Muscle layer of duodenum (tissue), 2 donors: Measurements from ENCODE around the gene ENOX2.

Experiments
- H3K27ac ChIP-seq: one replicate; pipeline ENCODE4 v1.7.0; 2013; ENCODE audit warnings: mild to moderate bottlenecking, low read length
- H3K27me3 ChIP-seq: one replicate; pipeline ENCODE4 v1.7.0; 2013; ENCODE audit warnings: low read depth, mild to moderate bottlenecking, control low read depth, low read length
- H3K36me3 ChIP-seq, 2 donors: one replicate each; pipeline ENCODE4 v1.7.0; 2013; ENCODE audit warnings: low read length in 2 of 2, control low read depth in 1 of 2, mild to moderate bottlenecking in 1 of 2; ENCODE audit not compliant: insufficient read depth in 2 of 2, control insufficient read depth in 1 of 2
- H3K4me1 ChIP-seq, 2 donors: one replicate each; pipeline ENCODE4 v1.7.0; 2013; ENCODE audit warnings: low read length in 2 of 2, mild to moderate bottlenecking in 2 of 2, control low read depth in 1 of 2, moderate library complexity in 1 of 2; ENCODE audit not compliant: insufficient read depth in 2 of 2, control insufficient read depth in 1 of 2
- H3K4me3 ChIP-seq, 2 donors: one replicate each; pipeline ENCODE4 v1.7.0; 2013; ENCODE audit warnings: low read length in 2 of 2, low read depth in 1 of 2, mild to moderate bottlenecking in 1 of 2
- H3K9me3 ChIP-seq, 2 donors: one replicate each; pipeline ENCODE4 v1.7.0; 2013; ENCODE audit warnings: low read length in 2 of 2, control low read depth in 1 of 2, mild to moderate bottlenecking in 1 of 2; ENCODE audit not compliant: control insufficient read depth in 1 of 2
- donor health status: healthy.

The ENOX2 gene

DNA sequence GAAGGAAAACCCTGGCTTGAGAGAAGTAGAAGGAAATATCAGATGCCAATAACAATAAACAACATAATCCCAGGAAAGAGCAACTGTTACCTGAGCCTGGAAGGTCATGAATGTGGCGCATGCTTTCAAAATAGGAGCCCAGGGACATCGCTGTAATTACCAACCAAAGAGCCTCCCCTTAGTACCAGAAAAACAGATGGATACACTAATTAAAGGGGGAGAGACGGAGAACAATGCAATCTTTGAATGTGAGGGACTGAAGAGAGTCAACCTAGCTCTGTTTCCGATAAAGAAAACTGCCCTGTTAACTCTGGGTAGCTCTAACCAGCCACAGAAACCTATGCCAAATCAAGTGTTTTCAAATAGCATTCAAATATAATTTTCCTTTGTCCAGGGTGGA, 161.4 kb downstream of the ENOX2 start:
- Histone ChIP-seq H3K27me3 (no peaks in the 10 kb centered on the region), H3K9me3 (no peaks in the 10 kb centered on the region), H3K4me3 (no peak overlapping the region), H3K4me1 (no peaks in the 10 kb centered on the region), H3K36me3 (no peaks in the 10 kb centered on the region), H3K27ac (no peak overlapping the region)

DNA sequence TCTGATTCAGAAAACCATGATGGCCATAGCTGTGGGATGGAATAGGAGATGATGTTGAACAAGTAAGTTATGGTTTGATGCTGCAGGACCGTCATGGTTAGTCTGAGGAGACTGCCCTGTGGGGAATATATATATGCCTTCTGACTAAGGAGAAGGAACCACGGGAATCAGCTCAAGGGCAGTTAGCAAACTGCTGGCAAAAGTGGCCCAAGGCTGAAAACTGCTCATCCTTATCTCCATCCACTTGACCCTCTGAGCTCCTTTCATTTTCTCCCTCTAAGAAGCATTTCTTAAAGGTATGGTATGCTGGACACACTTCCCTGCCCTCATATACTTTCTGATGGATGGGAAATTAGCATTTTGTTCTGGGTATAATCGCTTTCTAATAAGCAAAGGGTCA, 161.9 kb downstream of the ENOX2 start:
- Histone ChIP-seq H3K9me3 (no peaks in the 10 kb centered on the region), H3K27me3 (no peaks in the 10 kb centered on the region), H3K36me3 (no peaks in the 10 kb centered on the region), H3K4me3 (no peak overlapping the region), H3K27ac (no peak overlapping the region), H3K4me1 (no peaks in the 10 kb centered on the region)

DNA sequence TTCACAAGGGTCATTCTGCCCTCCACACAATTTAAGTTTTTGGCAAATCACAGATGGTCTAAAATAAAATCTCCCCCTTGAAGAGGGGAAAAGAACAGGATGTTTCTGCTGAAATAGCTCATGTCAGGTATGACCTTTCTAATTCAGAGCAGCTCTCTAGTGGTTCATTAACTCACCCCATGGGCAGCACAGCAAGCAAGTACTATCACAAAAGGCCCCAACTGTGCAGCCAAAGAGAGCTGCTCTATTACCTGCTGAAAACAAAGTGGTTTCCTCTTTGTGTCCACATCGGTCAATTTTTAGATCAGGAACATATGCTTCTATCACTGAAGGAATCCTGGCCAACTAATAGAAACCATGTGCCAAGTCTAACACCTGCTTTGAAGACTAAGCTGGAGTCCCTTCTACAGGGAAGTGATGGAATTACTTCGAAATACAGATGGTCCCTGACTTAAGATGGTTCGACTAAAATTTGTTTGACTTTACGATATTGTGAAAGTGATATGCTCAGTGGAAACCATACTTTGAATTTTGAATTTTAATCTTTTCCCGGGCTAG, 164.3 kb downstream of the ENOX2 start:
- Histone ChIP-seq H3K27ac (no peak overlapping the region), H3K4me1 (no peaks in the 10 kb centered on the region), H3K4me3 (no peak overlapping the region), H3K27me3 (no peaks in the 10 kb centered on the region), H3K9me3 (no peaks in the 10 kb centered on the region), H3K36me3 (no peaks in the 10 kb centered on the region)

DNA sequence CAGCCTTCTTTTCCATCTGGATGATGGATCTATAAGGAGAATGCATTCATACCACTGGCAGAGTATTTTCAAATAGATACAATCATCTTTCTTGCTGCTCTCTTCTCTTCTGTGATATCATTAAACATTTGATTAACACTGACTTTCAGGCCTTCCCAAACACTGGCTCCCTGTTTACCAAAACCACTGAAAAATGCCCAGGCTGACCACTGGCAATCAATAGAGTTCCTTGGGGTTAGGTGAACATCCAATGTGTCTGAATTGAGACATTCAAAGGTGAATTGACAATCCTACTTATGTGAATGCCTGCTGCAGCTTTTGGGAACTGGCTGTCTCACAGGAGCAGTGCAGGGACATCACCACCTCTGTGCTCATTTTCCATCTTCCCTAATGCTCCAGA, 168.3 kb downstream of the ENOX2 start:
- Histone ChIP-seq H3K9me3 (peaks cover 0 to 5% of the 10 kb centered on the region in 2 donors), H3K27me3 (no peaks in the 10 kb centered on the region), H3K27ac (no peak overlapping the region), H3K4me1 (no peaks in the 10 kb centered on the region), H3K36me3 (no peaks in the 10 kb centered on the region), H3K4me3 (no peak overlapping the region)

DNA sequence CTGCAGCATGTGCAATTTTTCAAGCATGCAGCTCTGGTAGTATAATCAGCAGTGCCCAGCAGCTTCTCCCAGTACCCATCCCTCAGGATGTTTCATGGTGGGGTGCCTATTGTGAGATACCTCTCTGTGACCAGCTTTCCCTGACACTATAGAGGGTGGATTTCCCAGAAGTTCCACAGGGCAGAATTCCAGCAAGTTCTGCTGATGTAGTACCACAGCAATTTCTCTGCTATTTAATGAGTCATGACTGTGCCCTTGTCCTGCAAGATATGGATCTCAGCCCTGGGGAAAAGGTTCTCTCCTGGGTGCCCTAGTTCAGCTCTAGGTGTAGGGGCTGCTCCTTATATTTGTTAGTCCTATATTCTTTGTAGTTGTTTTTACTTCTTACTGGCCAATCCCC, 174.8 kb downstream of the ENOX2 start:
- Histone ChIP-seq H3K27me3 (no peaks in the 10 kb centered on the region), H3K27ac (no peak overlapping the region), H3K36me3 (no peaks in the 10 kb centered on the region), H3K4me3 (no peak overlapping the region), H3K4me1 (no peaks in the 10 kb centered on the region), H3K9me3 (peaks cover 0 to 8% of the 10 kb centered on the region in 2 donors)

DNA sequence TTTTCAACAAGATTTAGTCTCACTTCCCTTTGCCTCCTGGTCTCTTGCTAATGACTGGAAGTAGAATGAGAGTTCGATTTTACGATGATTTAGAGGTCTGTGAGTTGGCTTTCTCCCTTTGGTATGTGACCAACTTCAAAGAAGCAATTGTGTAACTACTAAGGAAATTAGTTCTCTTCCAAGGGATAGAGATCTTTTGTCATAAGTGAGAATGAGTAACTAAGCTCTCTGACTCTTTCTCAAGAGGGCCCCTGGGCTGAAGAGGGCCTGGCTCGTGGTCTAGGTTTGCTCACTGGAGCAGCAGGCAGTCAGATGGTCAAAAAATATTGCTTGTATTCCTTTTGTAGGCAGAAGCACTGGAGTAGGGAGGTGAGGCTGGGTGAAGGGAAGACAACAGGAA, 176.3 kb downstream of the ENOX2 start:
- no peaks in the 10 kb centered on the region for H3K4me1 ChIP-seq

DNA sequence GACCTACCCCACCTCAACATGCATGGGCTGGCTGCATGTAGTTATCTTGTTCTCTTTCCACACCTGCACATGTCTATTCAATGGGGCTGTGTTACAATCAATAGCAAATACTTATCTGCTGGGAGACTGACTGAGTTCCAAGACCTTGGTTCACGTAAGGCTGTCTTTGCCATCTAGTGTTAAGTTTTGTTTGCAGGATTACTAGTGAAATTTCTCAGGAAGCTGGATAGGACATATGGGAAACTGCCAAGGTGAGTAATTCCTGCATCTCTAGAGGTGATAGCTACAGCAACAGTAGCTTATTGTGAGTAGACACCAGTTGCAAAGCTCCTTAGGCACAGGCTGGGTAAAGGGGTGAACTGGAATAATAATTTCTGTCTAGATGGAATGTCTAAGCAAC, 177.5 kb downstream of the ENOX2 start:
- Histone ChIP-seq H3K4me3 (no peak overlapping the region), H3K27me3 (no peaks in the 10 kb centered on the region), H3K36me3 (no peaks in the 10 kb centered on the region), H3K4me1 (no peaks in the 10 kb centered on the region), H3K27ac (no peak overlapping the region), H3K9me3 (peaks cover 0 to 3% of the 10 kb centered on the region in 2 donors)

More for the DNA sequence above, 176.3 kb downstream of the ENOX2 start:
- Histone ChIP-seq H3K4me3 (no peak overlapping the region), H3K9me3 (peaks cover 0 to 3% of the 10 kb centered on the region in 2 donors), H3K27ac (no peak overlapping the region), H3K36me3 (no peaks in the 10 kb centered on the region), H3K27me3 (no peaks in the 10 kb centered on the region)

DNA sequence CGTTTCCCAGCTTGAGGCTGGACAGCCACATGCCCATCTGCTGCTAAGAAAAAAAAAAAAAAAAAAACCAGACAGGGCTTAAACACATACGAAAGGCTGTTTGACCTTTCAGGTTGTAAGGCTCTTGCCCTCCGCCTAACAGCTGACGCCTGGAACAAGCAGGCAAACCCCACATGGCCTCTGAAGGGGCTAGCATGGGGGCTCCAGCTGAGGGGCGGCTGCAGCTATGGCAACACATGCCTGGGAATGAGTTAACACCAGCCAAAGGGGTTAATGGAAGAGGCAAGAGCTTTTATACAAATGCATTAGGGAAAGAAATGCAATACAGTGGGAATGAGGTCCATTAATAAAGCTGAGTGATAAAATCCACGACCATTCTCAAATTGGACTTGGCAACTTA, 183.6 kb downstream of the ENOX2 start:
- Histone ChIP-seq H3K27ac (no peak overlapping the region), H3K4me3 (no peak overlapping the region), H3K9me3 (no peaks in the 10 kb centered on the region), H3K36me3 (no peaks in the 10 kb centered on the region), H3K27me3 (no peaks in the 10 kb centered on the region), H3K4me1 (no peaks in the 10 kb centered on the region)

DNA sequence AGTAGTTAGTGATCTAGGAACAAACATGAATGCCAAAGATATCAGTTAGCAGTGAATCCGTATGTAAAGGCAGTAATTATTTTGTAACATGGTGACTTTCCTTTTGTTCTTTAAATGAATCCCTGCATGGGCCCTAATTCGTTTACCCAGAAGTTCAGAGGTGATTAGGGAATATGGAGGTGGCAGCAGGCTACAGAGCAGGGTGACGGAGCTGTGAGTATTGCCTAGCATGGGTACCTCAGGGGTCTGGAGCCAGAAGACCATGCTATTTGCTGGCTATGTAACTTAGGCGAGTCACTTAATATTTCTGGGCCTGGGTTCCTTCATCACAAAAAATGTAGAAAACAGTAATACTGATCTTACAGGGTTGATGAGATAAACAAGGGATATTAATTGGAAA, 184.9 kb downstream of the ENOX2 start:
- Histone ChIP-seq H3K36me3 (no peaks in the 10 kb centered on the region), H3K27me3 (no peaks in the 10 kb centered on the region)

DNA sequence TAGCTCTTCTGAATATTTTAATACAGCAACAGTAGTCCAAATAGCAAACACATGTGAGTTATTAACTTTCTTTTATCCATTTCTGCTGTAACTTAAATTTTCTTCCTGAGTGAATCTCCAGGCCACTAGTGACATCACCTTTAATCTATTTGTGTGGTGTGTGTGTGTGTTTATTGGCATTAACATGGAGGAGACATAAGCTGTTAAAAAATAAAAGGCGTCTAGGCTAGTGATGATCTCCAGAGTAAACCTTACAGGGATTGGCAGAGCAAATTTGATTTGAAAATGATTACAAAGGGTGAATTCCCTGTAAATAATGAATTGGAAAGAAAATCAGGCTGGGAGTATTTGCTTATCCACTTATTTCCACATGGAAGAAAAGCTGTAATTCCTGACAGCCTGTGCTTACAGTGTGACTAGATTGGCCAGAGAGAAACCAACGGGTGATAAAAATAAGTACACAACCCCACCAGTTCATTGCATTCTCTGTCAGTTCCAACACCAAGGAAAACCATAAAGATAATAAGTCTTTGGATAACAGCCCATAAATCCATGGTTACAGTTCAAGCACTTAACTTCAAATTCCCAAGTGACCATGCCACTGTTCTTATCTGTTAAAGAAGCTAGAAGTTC, 186.1 kb downstream of the ENOX2 start:
- Histone ChIP-seq H3K4me3 (no peak overlapping the region), H3K27ac (no peak overlapping the region), H3K9me3 (no peaks in the 10 kb centered on the region), H3K27me3 (no peaks in the 10 kb centered on the region), H3K36me3 (no peaks in the 10 kb centered on the region), H3K4me1 (no peaks in the 10 kb centered on the region)

More for the DNA sequence above, 184.9 kb downstream of the ENOX2 start:
- H3K4me3 ChIP-seq = no peak overlapping the region
- no peaks in the 10 kb centered on the region for H3K9me3 ChIP-seq
- H3K4me1 ChIP-seq = no peaks in the 10 kb centered on the region
- no peak overlapping the region for H3K27ac ChIP-seq

DNA sequence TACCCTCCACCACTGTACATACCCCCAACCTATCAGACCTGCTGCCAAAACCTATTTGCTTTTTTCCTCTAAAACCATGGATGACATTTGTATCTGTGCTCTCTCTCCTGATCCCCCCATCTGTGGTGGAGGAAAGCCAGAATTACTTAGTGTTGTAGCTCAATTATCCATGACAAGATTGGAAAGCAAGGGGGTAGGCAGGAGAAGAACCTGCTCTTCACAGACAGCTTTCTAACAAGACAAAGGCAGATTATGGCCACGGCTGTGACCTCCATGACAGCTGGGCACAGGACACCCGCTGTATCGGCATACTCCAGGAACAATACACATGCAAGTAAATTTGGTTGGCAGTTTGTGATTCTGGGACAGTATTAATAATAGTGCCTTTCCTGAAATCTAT, 186.7 kb downstream of the ENOX2 start:
- Histone ChIP-seq H3K27me3 (no peaks in the 10 kb centered on the region), H3K27ac (no peak overlapping the region), H3K36me3 (no peaks in the 10 kb centered on the region), H3K9me3 (no peaks in the 10 kb centered on the region), H3K4me1 (no peaks in the 10 kb centered on the region), H3K4me3 (no peak overlapping the region)

DNA sequence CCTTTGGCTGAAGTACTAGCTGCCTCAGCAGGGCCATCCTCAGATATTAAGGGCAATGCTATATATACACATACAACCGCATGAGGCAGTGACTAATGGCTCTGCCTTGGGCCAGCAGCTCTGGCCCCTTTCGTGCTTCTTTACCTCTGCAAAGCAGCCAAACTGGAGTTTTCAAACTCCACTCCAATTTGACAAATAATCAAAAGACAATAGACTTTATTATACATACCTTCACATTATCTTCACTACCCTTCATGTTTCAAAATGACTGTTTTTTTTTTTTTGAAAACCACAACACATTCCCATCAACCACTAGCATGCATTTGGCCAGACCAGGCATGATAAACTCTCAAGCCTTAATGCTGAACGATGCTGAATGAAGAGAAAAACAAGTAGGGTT, 187.7 kb downstream of the ENOX2 start:
- Histone ChIP-seq H3K27me3 (no peaks in the 10 kb centered on the region), H3K4me1 (no peaks in the 10 kb centered on the region), H3K4me3 (no peak overlapping the region), H3K27ac (no peak overlapping the region), H3K9me3 (no peaks in the 10 kb centered on the region), H3K36me3 (no peaks in the 10 kb centered on the region)
